AG08395 (cell line): Measurements from ENCODE around the gene GALNS.
"Not testable (repeated sequence)": the region's sequence is repeated elsewhere in the genome, so short reads cannot be mapped to it uniquely, and the experiment has no call there.

Experiments used
- DNase-seq: peaks from one replicate; pipeline ENCODE4 v3.0.0; 2012; ENCODE audit warnings: mixed read lengths, low spot score

GALNS gene

GRCh38 chr16:88889702-88890352 lies 33.1 kb upstream of the GALNS start:
- not testable (repeated sequence) for DNase-seq

GRCh38 chr16:88888461-88889387 lies 32.0 kb upstream of the GALNS start:
- no peak for DNase-seq

- DNase-seq, result no peak
Observed at GRCh38 chr16:88888057-88888456, 31.3 kb upstream of the GALNS start.

- peak; percentile 51 for DNase-seq
Observed at GRCh38 chr16:88886845-88887521, 30.2 kb upstream of the GALNS start.

- DNase-seq, result no peak
Observed at GRCh38 chr16:88886420-88886844, 29.7 kb upstream of the GALNS start.

- DNase-seq, result no peak
Observed at GRCh38 chr16:88885693-88886280, 29.0 kb upstream of the GALNS start.

- DNase-seq, result no peak
Observed at GRCh38 chr16:88884569-88885271, 28.0 kb upstream of the GALNS start.

GRCh38 chr16:88883946-88884345 lies 27.2 kb upstream of the GALNS start:
- no peak for DNase-seq

GRCh38 chr16:88883117-88883895 lies 26.6 kb upstream of the GALNS start:
- no peak for DNase-seq

GRCh38 chr16:88882358-88883030 lies 25.7 kb upstream of the GALNS start:
- DNase-seq, result no peak

GRCh38 chr16:88881675-88882357 lies 25.1 kb upstream of the GALNS start:
- DNase-seq, result no peak

- no peak for DNase-seq
Observed at GRCh38 chr16:88881007-88881615, 24.4 kb upstream of the GALNS start.

- no peak for DNase-seq
Observed at GRCh38 chr16:88880226-88881006, 23.7 kb upstream of the GALNS start.

GRCh38 chr16:88879788-88880055 lies 23.0 kb upstream of the GALNS start:
- DNase-seq, result no peak

- no peak for DNase-seq
Observed at GRCh38 chr16:88878967-88879787, 22.4 kb upstream of the GALNS start.

GRCh38 chr16:88878356-88878755 lies 21.6 kb upstream of the GALNS start:
- no peak for DNase-seq

- no peak for DNase-seq
Observed at GRCh38 chr16:88877564-88878289, 21.0 kb upstream of the GALNS start.
